Measurements from ENCODE around the gene FAM120B. TPM values are rescaled to one million over a fixed set of nuclear protein-coding genes. Genes with fewer than 3 reads are reported as not detected.
A peak's percentile ranks its signal among the peaks of the same experiment; 100 is the strongest.

Gene FAM120B
- total and polyA plus RNA-seq, 2 experiments from 2014 or later, result 7.2 to 16.7 TPM

DNA sequence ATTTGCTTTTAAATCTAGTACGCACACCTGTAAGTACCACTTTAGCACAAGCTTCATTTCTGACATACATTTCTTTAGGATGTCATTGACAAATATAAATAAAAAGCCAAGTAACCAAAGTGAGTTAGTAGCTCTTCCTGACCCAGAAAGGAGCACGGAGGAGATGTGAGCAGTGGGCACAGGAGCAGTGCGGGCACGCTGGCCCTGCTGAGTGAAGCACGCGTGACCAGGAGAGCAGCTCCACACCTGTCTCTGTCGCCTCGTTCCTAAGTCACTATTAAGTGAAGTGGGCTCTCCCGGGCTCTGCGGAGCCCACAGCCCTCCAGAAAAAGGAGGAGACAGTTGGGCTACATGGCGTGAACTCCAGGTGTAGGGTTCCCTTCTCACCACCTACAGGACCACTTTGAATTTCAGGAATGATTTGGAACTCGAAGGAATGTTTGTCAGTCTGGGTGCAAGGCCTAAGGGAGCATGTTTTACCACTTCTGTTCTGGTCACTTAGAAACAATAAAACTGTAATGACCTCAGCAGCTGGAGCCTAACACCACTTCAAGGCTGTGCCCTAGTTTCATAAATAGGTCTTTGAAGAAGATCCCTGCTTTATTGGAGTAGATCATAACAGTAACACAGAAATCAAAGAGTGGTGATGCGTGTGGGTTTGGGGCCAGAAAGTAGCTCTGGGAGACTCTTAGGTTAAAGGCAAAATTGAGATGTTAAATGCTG is 95.9 kb downstream of the FAM120B start (continued):
- TF ChIP-seq REST (IDR thresholded peaks at IDR 0.05; ENCODE audit: unreplicated experiment) (no peak), CREB1 (CRISPR knock-in tag; IDR thresholded peaks at IDR 0.05; ENCODE audit: low read depth) (no peak), POLR2AphosphoS5 (IDR thresholded peaks at IDR 0.05; ENCODE audit: low read depth) (no peak), EZH2 (IDR thresholded peaks at IDR 0.05; ENCODE audit: low read depth, unreplicated experiment) (no peak), CTCF (conservative IDR thresholded peaks at IDR 0.05; ENCODE audit: low read depth in 2 of 2) (no peak)
- TF ChIP-seq, protein P1, sequence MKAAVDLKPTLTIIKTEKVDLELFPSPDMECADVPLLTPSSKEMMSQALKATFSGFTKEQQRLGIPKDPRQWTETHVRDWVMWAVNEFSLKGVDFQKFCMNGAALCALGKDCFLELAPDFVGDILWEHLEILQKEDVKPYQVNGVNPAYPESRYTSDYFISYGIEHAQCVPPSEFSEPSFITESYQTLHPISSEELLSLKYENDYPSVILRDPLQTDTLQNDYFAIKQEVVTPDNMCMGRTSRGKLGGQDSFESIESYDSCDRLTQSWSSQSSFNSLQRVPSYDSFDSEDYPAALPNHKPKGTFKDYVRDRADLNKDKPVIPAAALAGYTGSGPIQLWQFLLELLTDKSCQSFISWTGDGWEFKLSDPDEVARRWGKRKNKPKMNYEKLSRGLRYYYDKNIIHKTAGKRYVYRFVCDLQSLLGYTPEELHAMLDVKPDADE (IDR thresholded peaks at IDR 0.05), result no peak

DNA sequence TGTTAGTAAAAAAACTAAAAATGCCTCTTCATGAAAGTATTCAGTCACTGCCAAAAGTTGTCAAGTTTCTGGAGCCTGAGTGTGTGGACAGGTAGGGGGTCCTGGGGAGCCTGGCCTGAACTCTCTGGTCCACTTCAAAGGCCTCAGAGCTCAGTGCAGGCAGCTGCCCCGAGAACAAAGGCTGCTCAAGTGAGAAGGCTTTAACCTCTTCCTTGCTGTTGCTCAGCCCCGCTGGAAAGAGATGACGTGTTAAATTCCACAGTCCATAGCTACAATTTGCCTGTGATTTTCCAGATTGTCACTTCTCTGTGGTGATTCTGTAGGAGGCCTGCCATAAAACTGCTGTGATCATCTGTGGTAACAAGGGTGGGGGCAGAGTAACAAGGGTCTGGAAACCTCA is 96.9 kb downstream of the FAM120B start:
- Mint-ChIP-seq H3K4me3 (peak overlapping the region; percentile 25; the same call in 1 of the 3 replicates), H3K36me3 (ENCODE audit: low read depth) (peaks cover 20% of the 10 kb centered on the region), H3K27ac (peak overlapping the region; percentile 55; the same call in 1 of the 2 replicates), H3K27me3 (ENCODE audit: insufficient read depth, low read depth, poor library complexity) (peaks cover 13% of the 10 kb centered on the region), H3K4me1 (peaks cover 29% of the 10 kb centered on the region), H3K9me3 (no peaks in the 10 kb centered on the region; the same call in 2 of the 3 replicates)
- H3K9me2 ChIP-seq (ENCODE audit: insufficient read depth), result no peaks in the 10 kb centered on the region
- no peak overlapping the region for H2AFZ ChIP-seq
- H3K27me3 ChIP-seq (ENCODE audit: insufficient read depth), result no peaks in the 10 kb centered on the region
- no peaks in the 10 kb centered on the region for H3F3A ChIP-seq (replicated peaks; ENCODE audit: low read depth)
- peak overlapping the region; percentile 41; the same call in 1 of the 2 replicates for H3K4me2 ChIP-seq
- TF ChIP-seq JUNB (IDR thresholded peaks at IDR 0.05; ENCODE audit: unreplicated experiment), result no peak
- TF ChIP-seq NANOG (IDR thresholded peaks at IDR 0.05; ENCODE audit: borderline replicate concordance), result no peak
- TF ChIP-seq STAT1 (IDR thresholded peaks at IDR 0.05; ENCODE audit: unreplicated experiment), result no peak
- 0 out of 2 replicates have a peak, but pooled peaks have one; percentile 36 for TF ChIP-seq CREB1 (CRISPR knock-in tag; IDR thresholded peaks at IDR 0.05; ENCODE audit: low read depth)
- TF ChIP-seq REST (IDR thresholded peaks at IDR 0.05; ENCODE audit: unreplicated experiment), result no peak
- DNase-seq (ENCODE audit: low spot score) (peak; percentile 76), ATAC-seq (peak; percentile 98)
- no peaks in the 10 kb centered on the region for H3K79me2 ChIP-seq (replicated peaks; ENCODE audit: insufficient read depth)
- no peak overlapping the region for H3K4me3 ChIP-seq
- 0 out of 2 replicates have a peak, but pooled peaks cover 5% of the 10 kb centered on the region for H4K20me1 ChIP-seq (replicated peaks; ENCODE audit: insufficient read depth)
- no peak overlapping the region for H3K27ac ChIP-seq (ENCODE audit: low read depth)
- H3K4me1 ChIP-seq (ENCODE audit: insufficient read depth), result peaks cover 16% of the 10 kb centered on the region
- H3K36me3 ChIP-seq (ENCODE audit: insufficient read depth), result no peaks in the 10 kb centered on the region

Measured in GM23338 (cell line).